ENCODE measurements around the gene IL17C.

Gene IL17C

GRCh38 chr16:88647178-88648070 lies 9.1 kb downstream of the IL17C start:
- DNase-seq, result no peak

- DNase-seq, result no peak
These were observed 11.0 kb downstream of the IL17C start for GRCh38 chr16:88649195-88649923.

GRCh38 chr16:88649924-88650748 lies 11.8 kb downstream of the IL17C start:
- DNase-seq, result no peak

GRCh38 chr16:88650749-88651275 lies 12.4 kb downstream of the IL17C start, which contains the start of gene CYBA:
TSS of gene CYBA (minus strand) at chr16:88651053. CDS start at chr16:88651013, 40 bp downstream.
- DNase-seq, result peak; percentile 76

GRCh38 chr16:88651276-88651988 lies 13.1 kb downstream of the IL17C start:
- DNase-seq, result peak; percentile 57

- DNase-seq, result no peak
These were observed 13.8 kb downstream of the IL17C start for GRCh38 chr16:88651989-88652761.

- DNase-seq, result no peak
These were observed 14.3 kb downstream of the IL17C start for GRCh38 chr16:88652762-88653063.

- no peak for DNase-seq
These were observed 14.7 kb downstream of the IL17C start for GRCh38 chr16:88653101-88653500.

GRCh38 chr16:88653596-88654362 lies 15.4 kb downstream of the IL17C start:
- no peak for DNase-seq

- no peak for DNase-seq
These were observed 16.1 kb downstream of the IL17C start for GRCh38 chr16:88654363-88655052.

GRCh38 chr16:88655053-88655732 lies 16.8 kb downstream of the IL17C start:
- no peak for DNase-seq

GRCh38 chr16:88655733-88656281 lies 17.4 kb downstream of the IL17C start:
- no peak for DNase-seq

- no peak for DNase-seq
These were observed 18.1 kb downstream of the IL17C start for GRCh38 chr16:88656291-88656980.

- DNase-seq, result no peak
These were observed 19.0 kb downstream of the IL17C start for GRCh38 chr16:88657371-88657770.

- DNase-seq, result no peak
These were observed 20.3 kb downstream of the IL17C start for GRCh38 chr16:88658714-88659113.

- DNase-seq, result no peak
These were observed 20.8 kb downstream of the IL17C start for GRCh38 chr16:88659160-88659559.

- DNase-seq, result no peak
These were observed 23.1 kb downstream of the IL17C start for GRCh38 chr16:88661468-88661867.

- no peak for DNase-seq
These were observed 24.0 kb downstream of the IL17C start for GRCh38 chr16:88662222-88662842.

Measured in right hindlimb (tissue), 1 donor.